Measurements from ENCODE around the gene NCOA5. TPM values are rescaled to one million over a fixed set of nuclear protein-coding genes. Genes with fewer than 3 reads are reported as not detected.

Gene NCOA5
- total and polyA plus RNA-seq, 2 experiments from 2014 or later: 8.4 to 22.8 TPM

DNA sequence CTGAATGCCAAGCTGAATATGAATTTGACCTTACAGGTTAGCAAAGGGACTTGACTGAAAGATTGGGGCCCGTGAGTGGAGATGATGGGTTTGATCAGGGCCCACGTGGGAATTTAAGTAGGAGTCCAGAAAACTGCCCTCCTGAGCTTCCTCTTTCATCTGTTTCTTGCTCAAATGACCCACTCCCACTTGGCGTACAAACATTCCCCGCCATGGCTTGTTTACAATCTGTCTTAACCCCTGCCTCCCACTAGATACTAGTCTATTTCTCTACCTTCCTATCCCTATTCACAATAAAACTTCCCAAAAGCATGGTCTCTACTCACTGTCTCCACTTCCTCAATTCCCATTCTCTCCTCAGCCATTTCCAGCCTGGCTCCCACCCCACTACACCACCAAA is 71.7 kb downstream of the NCOA5 start:
- no peaks in the 10 kb centered on the region for H3K9me2 ChIP-seq (ENCODE audit: insufficient read depth)

More for the DNA sequence above, 71.7 kb downstream of the NCOA5 start:
- Mint-ChIP-seq H3K9me3 (no peaks in the 10 kb centered on the region; the same call in 2 of the 3 replicates), H3K27me3 (ENCODE audit: insufficient read depth, low read depth, poor library complexity) (peaks cover 15% of the 10 kb centered on the region), H3K4me1 (peaks cover 12% of the 10 kb centered on the region), H3K27ac (no peak overlapping the region), H3K4me3 (no peak overlapping the region), H3K36me3 (ENCODE audit: low read depth) (no peaks in the 10 kb centered on the region)
- no peak overlapping the region for H3K27ac ChIP-seq (ENCODE audit: low read depth)
- ATAC-seq (no peak), DNase-seq (ENCODE audit: low spot score) (no peak)
- H3K79me2 ChIP-seq (replicated peaks; ENCODE audit: insufficient read depth): no peaks in the 10 kb centered on the region
- peaks cover 13% of the 10 kb centered on the region for H3K27me3 ChIP-seq (ENCODE audit: insufficient read depth)
- H3K4me1 ChIP-seq (ENCODE audit: insufficient read depth): peaks cover 9% of the 10 kb centered on the region
- no peaks in the 10 kb centered on the region; the same call in 1 of the 2 replicates for H4K20me1 ChIP-seq (replicated peaks; ENCODE audit: insufficient read depth)
- no peak overlapping the region for H2AFZ ChIP-seq
- no peak for TF ChIP-seq JUNB (IDR thresholded peaks at IDR 0.05; ENCODE audit: unreplicated experiment)
- TF ChIP-seq CREB1 (CRISPR knock-in tag; IDR thresholded peaks at IDR 0.05; ENCODE audit: low read depth): no peak
- TF ChIP-seq, protein P1, sequence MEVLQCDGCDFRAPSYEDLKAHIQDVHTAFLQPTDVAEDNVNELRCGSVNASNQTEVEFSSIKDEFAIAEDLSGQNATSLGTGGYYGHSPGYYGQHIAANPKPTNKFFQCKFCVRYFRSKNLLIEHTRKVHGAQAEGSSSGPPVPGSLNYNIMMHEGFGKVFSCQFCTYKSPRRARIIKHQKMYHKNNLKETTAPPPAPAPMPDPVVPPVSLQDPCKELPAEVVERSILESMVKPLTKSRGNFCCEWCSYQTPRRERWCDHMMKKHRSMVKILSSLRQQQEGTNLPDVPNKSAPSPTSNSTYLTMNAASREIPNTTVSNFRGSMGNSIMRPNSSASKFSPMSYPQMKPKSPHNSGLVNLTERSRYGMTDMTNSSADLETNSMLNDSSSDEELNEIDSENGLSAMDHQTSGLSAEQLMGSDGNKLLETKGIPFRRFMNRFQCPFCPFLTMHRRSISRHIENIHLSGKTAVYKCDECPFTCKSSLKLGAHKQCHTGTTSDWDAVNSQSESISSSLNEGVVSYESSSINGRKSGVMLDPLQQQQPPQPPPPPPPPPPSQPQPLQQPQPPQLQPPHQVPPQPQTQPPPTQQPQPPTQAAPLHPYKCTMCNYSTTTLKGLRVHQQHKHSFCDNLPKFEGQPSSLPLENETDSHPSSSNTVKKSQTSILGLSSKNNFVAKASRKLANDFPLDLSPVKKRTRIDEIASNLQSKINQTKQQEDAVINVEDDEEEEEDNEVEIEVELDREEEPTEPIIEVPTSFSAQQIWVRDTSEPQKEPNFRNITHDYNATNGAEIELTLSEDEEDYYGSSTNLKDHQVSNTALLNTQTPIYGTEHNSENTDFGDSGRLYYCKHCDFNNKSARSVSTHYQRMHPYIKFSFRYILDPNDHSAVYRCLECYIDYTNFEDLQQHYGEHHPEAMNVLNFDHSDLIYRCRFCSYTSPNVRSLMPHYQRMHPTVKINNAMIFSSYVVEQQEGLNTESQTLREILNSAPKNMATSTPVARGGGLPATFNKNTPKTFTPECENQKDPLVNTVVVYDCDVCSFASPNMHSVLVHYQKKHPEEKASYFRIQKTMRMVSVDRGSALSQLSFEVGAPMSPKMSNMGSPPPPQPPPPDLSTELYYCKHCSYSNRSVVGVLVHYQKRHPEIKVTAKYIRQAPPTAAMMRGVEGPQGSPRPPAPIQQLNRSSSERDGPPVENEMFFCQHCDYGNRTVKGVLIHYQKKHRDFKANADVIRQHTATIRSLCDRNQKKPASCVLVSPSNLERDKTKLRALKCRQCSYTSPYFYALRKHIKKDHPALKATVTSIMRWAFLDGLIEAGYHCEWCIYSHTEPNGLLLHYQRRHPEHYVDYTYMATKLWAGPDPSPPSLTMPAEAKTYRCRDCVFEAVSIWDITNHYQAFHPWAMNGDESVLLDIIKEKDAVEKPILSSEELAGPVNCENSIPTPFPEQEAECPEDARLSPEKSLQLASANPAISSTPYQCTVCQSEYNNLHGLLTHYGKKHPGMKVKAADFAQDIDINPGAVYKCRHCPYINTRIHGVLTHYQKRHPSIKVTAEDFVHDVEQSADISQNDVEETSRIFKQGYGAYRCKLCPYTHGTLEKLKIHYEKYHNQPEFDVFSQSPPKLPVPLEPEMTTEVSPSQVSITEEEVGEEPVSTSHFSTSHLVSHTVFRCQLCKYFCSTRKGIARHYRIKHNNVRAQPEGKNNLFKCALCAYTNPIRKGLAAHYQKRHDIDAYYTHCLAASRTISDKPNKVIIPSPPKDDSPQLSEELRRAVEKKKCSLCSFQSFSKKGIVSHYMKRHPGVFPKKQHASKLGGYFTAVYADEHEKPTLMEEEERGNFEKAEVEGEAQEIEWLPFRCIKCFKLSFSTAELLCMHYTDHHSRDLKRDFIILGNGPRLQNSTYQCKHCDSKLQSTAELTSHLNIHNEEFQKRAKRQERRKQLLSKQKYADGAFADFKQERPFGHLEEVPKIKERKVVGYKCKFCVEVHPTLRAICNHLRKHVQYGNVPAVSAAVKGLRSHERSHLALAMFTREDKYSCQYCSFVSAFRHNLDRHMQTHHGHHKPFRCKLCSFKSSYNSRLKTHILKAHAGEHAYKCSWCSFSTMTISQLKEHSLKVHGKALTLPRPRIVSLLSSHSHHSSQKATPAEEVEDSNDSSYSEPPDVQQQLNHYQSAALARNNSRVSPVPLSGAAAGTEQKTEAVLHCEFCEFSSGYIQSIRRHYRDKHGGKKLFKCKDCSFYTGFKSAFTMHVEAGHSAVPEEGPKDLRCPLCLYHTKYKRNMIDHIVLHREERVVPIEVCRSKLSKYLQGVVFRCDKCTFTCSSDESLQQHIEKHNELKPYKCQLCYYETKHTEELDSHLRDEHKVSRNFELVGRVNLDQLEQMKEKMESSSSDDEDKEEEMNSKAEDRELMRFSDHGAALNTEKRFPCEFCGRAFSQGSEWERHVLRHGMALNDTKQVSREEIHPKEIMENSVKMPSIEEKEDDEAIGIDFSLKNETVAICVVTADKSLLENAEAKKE (CRISPR knock-in tag; IDR thresholded peaks at IDR 0.05): no peak
- TF ChIP-seq, protein P2, sequence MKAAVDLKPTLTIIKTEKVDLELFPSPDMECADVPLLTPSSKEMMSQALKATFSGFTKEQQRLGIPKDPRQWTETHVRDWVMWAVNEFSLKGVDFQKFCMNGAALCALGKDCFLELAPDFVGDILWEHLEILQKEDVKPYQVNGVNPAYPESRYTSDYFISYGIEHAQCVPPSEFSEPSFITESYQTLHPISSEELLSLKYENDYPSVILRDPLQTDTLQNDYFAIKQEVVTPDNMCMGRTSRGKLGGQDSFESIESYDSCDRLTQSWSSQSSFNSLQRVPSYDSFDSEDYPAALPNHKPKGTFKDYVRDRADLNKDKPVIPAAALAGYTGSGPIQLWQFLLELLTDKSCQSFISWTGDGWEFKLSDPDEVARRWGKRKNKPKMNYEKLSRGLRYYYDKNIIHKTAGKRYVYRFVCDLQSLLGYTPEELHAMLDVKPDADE (IDR thresholded peaks at IDR 0.05): no peak
- H3K36me3 ChIP-seq (ENCODE audit: insufficient read depth): no peaks in the 10 kb centered on the region
- no peak overlapping the region for H3K4me2 ChIP-seq
- H3F3A ChIP-seq (replicated peaks; ENCODE audit: low read depth): peaks cover 9% of the 10 kb centered on the region
- no peak overlapping the region for H3K4me3 ChIP-seq
